ENCODE measurements around the gene IL10. TPM values are rescaled to one million over a fixed set of nuclear protein-coding genes. Genes with fewer than 3 reads are reported as not detected.

The IL10 gene
- total RNA-seq, 1 donor from 2014 or later = 1.00 TPM

GRCh38 chr1:206738370-206739366 lies 33.6 kb downstream of the IL10 start:
- intact Hi-C loops (cut with micrococcal nuclease) = loop anchor here (1.0 kb wide), 3 partner anchors 28 to 70 kb away; no protein-coding TSS in a partner anchor

- intact Hi-C loops (cut with micrococcal nuclease) = no loop called here
Measured at GRCh38 chr1:206737729-206738201, 34.5 kb downstream of the IL10 start.

- intact Hi-C loops (cut with micrococcal nuclease) = no loop called here
Measured at GRCh38 chr1:206736878-206737728, 35.2 kb downstream of the IL10 start.

GRCh38 chr1:206735553-206736031 lies 36.7 kb downstream of the IL10 start:
- intact Hi-C loops (cut with micrococcal nuclease) = no loop called here

GRCh38 chr1:206734499-206735142 lies 37.7 kb downstream of the IL10 start:
- intact Hi-C loops (cut with micrococcal nuclease) = loop anchor here (1.0 kb wide), 3 partner anchors 69 to 177 kb away; no protein-coding TSS in a partner anchor

- intact Hi-C loops (cut with micrococcal nuclease) = no loop called here
Measured at GRCh38 chr1:206732992-206733391, 39.3 kb downstream of the IL10 start.

GRCh38 chr1:206732508-206732907 lies 39.8 kb downstream of the IL10 start:
- intact Hi-C loops (cut with micrococcal nuclease) = no loop called here

GRCh38 chr1:206729507-206729906 lies 42.8 kb downstream of the IL10 start:
- intact Hi-C loops (cut with micrococcal nuclease) = loop anchor here (5.0 kb wide), 1 partner anchor 38 kb away; no protein-coding TSS in a partner anchor

GRCh38 chr1:206729050-206729449 lies 43.2 kb downstream of the IL10 start:
- intact Hi-C loops (cut with micrococcal nuclease) = loop anchor here (5.0 kb wide), 1 partner anchor 38 kb away; no protein-coding TSS in a partner anchor

GRCh38 chr1:206728697-206728987 lies 43.7 kb downstream of the IL10 start:
- intact Hi-C loops (cut with micrococcal nuclease) = loop anchor here (5.0 kb wide), 1 partner anchor 39 kb away; no protein-coding TSS in a partner anchor

GRCh38 chr1:206727981-206728696 lies 44.2 kb downstream of the IL10 start:
- intact Hi-C loops (cut with micrococcal nuclease) = loop anchor here (5.0 kb wide), 1 partner anchor 39 kb away; no protein-coding TSS in a partner anchor

GRCh38 chr1:206725109-206725963 lies 47.0 kb downstream of the IL10 start:
- intact Hi-C loops (cut with micrococcal nuclease) = loop anchor here (2.0 to 5.0 kb wide), 2 partner anchors 42 to 257 kb away; no protein-coding TSS in a partner anchor

GRCh38 chr1:206723805-206724472 lies 48.4 kb downstream of the IL10 start:
- intact Hi-C loops (cut with micrococcal nuclease) = loop anchor here (2.0 kb wide), 1 partner anchor 259 kb away; no protein-coding TSS in a partner anchor

GRCh38 chr1:206723462-206723804 lies 48.9 kb downstream of the IL10 start:
- intact Hi-C loops (cut with micrococcal nuclease) = no loop called here

GRCh38 chr1:206722751-206723461 lies 49.4 kb downstream of the IL10 start:
- intact Hi-C loops (cut with micrococcal nuclease) = no loop called here

GRCh38 chr1:206721454-206721853 lies 50.8 kb downstream of the IL10 start:
- intact Hi-C loops (cut with micrococcal nuclease) = no loop called here

- intact Hi-C loops (cut with micrococcal nuclease) = no loop called here
Measured at GRCh38 chr1:206719169-206719839, 53.0 kb downstream of the IL10 start.

- intact Hi-C loops (cut with micrococcal nuclease) = loop anchor here (2.0 kb wide), 2 partner anchors 15 to 31 kb away; no protein-coding TSS in a partner anchor
Measured at GRCh38 chr1:206717674-206717989, 54.7 kb downstream of the IL10 start.

Measured in T-helper 2 cell treated with Interferon-gamma antibody and Interleukin-4, amounts not matched to agents 100 ng/mL and 5 ng/mL, for 36 hours (primary cell).